ENCODE results near the gene SRGAP3.

SRGAP3 gene

GRCh38 chr3:9198899-9199335 lies 50.5 kb downstream of the SRGAP3 start:
- DNase-seq: no peak

GRCh38 chr3:9198261-9198660 lies 51.2 kb downstream of the SRGAP3 start:
- no peak for DNase-seq

DNA sequence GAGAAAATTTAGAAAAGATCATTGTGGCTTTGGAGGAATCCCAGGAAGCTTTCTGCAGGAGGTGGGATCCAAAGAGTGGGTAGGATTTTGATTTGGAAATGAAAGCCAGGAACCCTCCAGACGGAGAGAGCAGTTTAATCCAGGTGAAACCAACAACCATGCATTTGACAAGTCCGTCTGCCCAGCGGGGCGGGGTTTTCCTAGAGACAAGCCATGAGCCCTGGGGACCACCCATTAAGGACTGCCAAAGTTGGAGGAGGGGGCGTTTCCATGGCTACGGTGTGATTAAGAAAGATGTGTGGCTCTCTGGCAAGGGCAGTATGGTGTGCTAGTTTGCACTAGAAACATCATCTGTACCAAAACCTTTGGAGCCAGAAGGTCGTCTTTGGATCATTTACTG lies 53.4 kb downstream of the SRGAP3 start:
- DNase-seq: no peak

- DNase-seq: no peak
Observed at GRCh38 chr3:9195390-9195789, 54.1 kb downstream of the SRGAP3 start.

DNA sequence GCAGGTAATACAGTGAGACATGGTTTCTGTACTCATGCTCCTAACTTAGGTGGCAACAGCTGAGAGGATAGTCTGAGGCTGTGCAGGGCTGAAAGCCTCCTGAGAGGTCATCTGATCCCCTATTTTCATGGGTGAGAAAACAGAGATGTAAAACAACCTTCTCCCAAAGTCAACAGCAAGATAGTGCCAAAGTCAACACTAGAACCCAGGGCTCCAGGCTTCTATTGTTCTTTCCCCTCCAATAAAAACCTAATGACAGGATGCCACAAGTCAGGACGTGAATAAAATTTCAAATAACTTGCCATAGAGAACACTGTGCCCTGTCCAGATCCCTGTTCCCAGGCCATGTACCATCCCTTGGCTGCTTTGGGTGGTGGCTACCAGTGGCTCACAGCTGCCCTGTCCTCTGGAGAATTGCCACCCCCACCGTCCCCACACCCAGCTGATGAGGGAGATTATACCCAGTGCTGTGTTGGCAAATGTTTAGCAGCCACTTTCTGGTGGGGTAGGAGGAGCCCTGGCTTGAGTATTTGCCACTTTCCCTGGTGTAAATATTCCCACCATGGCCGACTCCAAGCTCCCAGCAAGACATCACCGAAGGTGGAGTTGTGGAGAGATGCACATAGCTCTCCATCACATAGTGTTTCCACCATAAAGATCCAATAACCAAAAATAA lies 54.8 kb downstream of the SRGAP3 start:
- peak; percentile 38 for DNase-seq

GRCh38 chr3:9193633-9194195 lies 55.7 kb downstream of the SRGAP3 start:
- peak; percentile 4 for DNase-seq

DNA sequence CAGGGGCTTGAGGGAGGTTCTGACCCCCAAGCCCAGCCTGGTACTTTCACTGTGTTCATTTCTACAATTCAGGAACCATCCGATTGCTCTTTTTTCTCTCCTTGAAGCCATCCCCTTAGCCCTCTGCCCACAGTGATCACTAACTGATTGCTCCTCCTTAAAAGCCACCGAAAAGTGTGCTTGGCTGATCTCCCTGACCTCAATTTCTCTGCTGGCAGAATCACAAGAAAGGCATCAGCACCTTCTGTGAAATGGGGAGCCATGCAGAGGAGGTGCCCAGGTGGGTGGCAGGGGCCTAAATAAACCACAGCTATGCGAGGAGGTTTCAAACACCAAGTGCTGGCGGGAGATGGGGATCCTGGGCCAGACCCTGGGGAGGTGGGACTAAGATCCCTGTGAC lies 56.2 kb downstream of the SRGAP3 start:
- no peak for DNase-seq

DNA sequence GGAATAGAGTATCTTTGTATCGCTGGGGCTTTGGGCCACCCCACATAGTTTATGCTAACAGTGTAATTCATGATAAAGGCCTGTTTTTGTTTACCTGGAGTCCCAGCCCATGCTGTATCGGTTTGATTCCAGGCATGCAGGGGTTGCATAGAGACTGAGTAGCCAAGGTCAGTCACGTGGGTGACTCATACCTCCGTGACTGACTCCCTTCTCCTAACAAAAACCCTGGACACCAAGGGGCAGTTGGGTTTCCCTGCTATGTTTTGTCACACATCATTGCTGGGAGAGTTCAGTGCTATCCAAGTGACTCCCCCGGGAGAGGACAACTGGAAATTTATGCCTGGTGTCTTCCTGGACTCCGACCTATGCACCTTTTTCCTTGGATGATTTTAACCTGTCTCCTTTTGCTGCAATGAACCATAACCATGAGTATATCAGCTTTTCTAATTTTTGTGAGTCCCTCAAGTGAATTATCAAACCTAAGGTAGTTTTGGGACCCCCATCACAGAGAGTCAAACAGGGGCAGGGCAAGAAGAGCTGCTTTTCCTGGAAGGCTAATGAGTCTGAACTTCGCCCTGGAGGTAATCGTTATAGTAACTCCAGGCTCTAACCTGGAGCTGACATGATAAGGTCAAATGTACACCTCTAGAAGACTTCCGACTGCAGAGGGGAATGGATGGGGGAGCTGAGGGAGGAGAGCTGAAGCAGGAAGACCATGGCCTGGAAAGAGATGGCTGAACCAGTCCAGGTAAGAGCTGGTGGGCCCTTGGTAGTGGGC lies 57.0 kb downstream of the SRGAP3 start:
- no peak for DNase-seq

DNA sequence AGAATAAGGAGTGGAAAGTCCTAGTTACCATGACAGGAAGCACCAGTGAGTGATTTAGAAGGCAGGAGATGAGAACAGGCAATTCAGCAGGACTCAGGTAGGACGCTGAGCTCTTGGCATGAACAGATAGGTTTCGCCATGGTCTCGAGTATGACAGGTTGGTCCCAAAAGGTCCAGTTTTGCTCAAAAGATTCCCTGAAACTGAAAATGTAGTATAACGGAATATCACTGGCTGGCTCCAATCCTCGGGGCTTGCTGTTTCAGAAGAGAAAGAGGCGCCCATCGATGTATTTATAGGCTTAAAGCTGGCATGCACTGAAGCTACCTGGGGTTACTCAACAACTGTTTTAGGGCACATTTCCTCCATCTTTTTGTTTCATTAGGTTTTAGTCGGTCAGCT lies 59.2 kb downstream of the SRGAP3 start:
- DNase-seq: no peak

DNA sequence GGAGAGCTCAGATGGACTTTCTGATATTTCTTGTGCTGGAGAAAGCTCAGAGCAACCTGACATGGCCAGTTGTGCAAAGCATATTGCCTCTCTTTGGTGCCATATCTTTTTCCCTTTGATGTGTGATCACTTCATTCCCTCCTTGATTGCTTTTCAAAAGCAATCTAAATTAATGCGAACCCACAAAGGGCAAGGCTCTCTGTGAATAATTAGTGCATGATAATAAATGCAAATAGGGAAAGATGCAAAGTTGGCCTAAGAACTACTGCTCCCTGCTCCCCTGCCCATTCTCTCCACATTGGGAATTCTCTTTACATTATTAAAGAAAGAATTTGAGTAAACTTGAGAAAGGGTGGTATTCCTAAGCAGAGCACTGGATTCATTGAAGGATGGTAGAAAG lies 60.9 kb downstream of the SRGAP3 start:
- no peak for DNase-seq

DNA sequence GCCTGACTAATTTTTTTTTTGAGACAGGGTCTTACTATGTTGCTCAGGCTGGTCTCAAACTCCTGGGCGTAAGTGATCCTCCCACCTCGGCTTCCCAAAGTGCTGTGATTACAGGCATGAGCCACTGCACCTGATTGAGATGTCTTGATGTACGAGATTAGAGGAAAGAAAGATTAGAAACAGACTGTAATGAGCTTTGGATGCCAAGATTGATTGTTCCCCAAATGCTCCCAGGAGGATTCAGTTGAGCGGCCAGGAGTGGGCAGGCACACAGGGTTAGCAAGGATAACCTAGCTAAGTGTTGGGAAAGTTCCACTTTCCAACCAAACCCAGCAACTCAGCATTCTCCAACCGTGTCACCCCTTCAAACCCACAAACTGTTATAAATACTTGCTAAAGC lies 63.7 kb downstream of the SRGAP3 start:
- no peak for DNase-seq

- no peak for DNase-seq
Observed at GRCh38 chr3:9185046-9185445, 64.4 kb downstream of the SRGAP3 start.

DNA sequence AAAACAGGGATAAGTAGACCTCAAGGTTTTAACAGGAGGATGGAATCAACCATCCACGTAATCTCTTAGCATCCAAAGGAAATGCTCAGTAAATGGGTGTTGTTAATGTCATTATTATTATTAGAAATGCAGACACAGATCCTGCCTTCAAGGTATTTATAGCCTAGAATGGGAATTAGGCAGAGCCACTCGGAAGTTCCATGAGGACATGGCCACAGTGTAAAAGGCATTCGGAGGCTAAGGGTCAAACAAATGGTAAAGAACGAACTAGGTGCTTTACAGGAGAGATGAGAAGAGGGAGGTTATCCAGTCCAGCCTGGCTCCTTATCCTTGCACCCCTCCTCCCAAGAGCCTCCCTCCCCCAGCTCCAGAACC lies 65.0 kb downstream of the SRGAP3 start:
- DNase-seq: no peak

DNA sequence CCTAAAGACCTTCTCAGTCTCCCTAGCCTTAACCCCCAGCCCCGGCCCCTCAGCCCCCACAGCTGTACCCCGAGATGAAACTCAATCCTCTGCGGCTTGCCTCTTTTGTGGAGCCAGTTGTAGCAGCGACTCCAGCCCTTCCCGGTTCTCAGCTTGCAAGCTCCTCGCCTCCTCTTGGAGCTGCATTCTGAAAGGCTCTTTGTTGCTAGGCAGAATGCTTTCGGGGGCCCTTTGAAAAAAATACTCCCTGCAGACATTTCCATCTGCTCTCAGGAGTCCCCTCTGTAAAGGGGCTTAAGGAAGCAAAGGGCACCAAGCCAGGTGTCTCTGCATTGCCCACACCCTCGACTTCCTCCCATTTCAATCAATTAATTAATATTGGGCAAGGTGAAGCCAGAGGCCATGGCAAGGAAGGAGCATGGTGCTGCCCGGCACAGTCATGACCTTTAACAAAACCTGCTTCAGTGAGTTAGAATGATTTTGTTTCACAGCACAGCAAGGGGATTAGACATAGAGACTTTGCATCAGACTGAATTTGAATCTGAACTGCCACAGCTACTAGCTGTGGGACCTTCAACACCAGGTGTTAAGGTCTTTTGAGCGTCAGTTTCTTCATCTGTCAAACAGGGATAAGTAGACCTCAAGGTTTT lies 65.5 kb downstream of the SRGAP3 start:
- peak; percentile 40 for DNase-seq

GRCh38 chr3:9183011-9183410 lies 66.4 kb downstream of the SRGAP3 start:
- no peak for DNase-seq

DNA sequence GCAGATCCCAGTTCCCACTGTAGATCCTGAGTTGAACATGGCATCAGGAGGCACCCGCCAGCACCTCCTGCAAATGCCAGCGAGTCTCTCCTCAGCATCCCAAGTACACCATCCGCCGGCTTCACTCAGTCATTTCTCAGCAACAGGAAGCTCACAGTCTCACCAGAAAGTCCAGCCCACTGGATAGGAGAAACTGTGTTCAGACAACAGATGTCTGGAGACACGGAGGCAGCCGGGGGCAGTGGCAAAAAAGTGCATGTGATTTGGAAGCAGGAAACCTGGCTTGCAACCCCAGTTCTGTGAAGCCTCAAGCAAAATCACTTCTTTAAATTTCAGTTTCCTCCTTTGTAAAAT lies 68.7 kb downstream of the SRGAP3 start:
- DNase-seq: no peak

- no peak for DNase-seq
Observed at GRCh38 chr3:9179826-9180763, 69.4 kb downstream of the SRGAP3 start.

DNA sequence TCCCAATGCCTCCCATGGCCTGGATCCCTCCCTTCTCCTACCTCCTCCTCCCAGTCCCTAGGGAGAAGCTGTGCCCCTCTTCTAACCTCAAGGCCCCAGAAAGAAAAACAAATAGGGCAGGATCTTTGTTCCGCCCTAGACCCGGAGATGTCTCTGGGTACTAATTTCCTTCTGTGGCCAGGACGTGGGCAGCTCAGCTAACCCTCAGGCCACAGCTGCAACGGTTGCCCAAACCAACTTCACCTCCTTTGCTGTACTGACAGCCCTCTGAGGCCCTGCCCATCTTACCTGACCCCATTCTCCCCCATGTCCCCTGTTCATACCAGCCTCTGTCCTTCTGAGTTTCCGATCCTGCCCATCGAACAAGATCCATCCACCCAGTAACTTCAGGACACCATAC lies 70.7 kb downstream of the SRGAP3 start:
- DNase-seq: no peak

- no peak for DNase-seq
Observed at GRCh38 chr3:9175421-9175820, 74.0 kb downstream of the SRGAP3 start.

DNA sequence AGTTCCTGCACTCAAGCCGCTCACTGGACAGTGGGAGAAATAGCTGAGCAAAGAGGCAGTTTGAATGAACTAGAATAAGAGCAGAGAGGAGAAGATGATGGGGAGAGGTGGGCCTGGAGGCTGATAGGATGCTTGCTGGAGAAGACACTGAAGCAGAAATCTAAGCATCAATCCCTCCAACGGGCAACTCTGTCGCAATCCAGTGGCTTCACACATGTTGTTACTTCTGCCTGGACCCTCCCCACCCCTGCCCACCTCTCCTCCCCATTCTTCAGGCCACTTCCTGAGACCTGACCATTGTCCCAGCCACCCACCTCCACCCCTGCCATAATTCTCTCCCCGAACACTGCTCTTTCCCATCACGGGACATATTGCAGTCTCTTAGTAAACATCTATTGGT lies 76.0 kb downstream of the SRGAP3 start:
- no peak for DNase-seq

- DNase-seq: no peak
Observed at GRCh38 chr3:9172851-9173321, 76.6 kb downstream of the SRGAP3 start.

DNA sequence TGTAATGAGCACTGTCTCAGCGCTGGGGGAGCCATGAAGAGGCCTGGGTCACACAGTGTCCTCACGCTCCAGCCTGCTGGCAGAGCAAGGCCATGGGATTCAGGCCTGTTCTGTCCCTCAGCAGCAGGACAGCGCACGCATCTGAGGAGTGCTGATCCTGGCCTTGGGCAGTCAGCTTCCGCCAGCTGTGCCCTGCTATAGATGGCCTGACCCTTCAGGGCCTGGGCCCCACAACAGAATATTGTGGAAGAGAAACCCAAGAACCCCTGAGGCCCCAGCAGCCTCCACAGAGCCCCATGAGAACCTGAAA lies 78.6 kb downstream of the SRGAP3 start:
- DNase-seq: no peak
